OCI-LY3 (cell line): Measurements from ENCODE around the gene NT5C.

Experiments
- H2AFZ ChIP-seq: fragments of 200-600, 300-600 bp; shearing (Covaris generic); 2 replicates; pipeline ENCODE4 v1.6.0; 2014; ENCODE audit warnings: antibody characterized with exemption, low read depth, low read length
- H3K27ac ChIP-seq: fragments of 200-600, 300-600 bp; sonication (generic); 2 replicates; pipeline ENCODE4 v1.5.1; 2014; ENCODE audit warnings: mild to moderate bottlenecking, low read length, moderate library complexity, mixed read lengths
- H3K27me3 ChIP-seq: fragments of 200-600, 300-600 bp; sonication (generic); 2 replicates; pipeline ENCODE4 v1.6.1; 2014; ENCODE audit warnings: low read depth, low read length, mixed read lengths
- H3K36me3 ChIP-seq: fragments of 200-600, 300-600 bp; sonication (generic); replicated peaks from 2 replicates; pipeline ENCODE3; 2014; ENCODE audit warnings: low read depth, low read length, mixed read lengths
- H3K4me1 ChIP-seq: fragments of 300-600, 200-600 bp; sonication (generic); 2 replicates; pipeline ENCODE4 v1.6.1; 2014; ENCODE audit warnings: low read length, mixed read lengths
- H3K4me2 ChIP-seq: fragments of 200-600, 300-600 bp; sonication (generic); 2 replicates; pipeline ENCODE4 v1.6.1; 2014; ENCODE audit warnings: low read length, mixed read lengths
- H3K4me3 ChIP-seq: fragments of 300-600, 200-600 bp; sonication (generic); 2 replicates; pipeline ENCODE4 v1.5.1; 2014; ENCODE audit warnings: antibody characterized with exemption, mild to moderate bottlenecking, low read length, moderate library complexity
- H3K79me2 ChIP-seq: fragments of 300-600, 200-600 bp; shearing (Covaris generic); 2 replicates; pipeline ENCODE4 v1.6.1; 2014; ENCODE audit warnings: mild to moderate bottlenecking, low read length, mixed read lengths
- H3K9ac ChIP-seq: fragments of 300-600, 200-600 bp; shearing (Covaris generic); 2 replicates; pipeline ENCODE4 v1.6.0; 2014; ENCODE audit warnings: mild to moderate bottlenecking, low read length, moderate library complexity
- H3K9me3 ChIP-seq: fragments of 200-600, 300-600 bp; shearing (Covaris generic); 2 replicates; pipeline ENCODE4 v1.6.1; 2014; ENCODE audit warnings: low read length, mixed read lengths; ENCODE audit not compliant: insufficient read depth
- H4K20me1 ChIP-seq: fragments of 200-600, 300-600 bp; sonication (generic); 2 replicates; pipeline ENCODE4 v1.6.1; 2016; ENCODE audit warnings: low read length, mixed read lengths; ENCODE audit not compliant: insufficient read depth
- EZH2phosphoT487 ChIP-seq: fragments of 200-600 bp; shearing (Covaris generic); IDR thresholded peaks from 2 replicates; pipeline ENCODE4 v1.6.1; 2018; ENCODE audit warnings: antibody characterized with exemption, mixed run types, low read depth
- TF ChIP-seq, protein P1 (sequence below): fragments of 200-600, 300-600 bp; sonication (generic); IDR thresholded peaks from 2 replicates; pipeline ENCODE4 v1.5.1; 2014; ENCODE audit warnings: antibody characterized with exemption, low read length, low read depth

Gene NT5C

DNA sequence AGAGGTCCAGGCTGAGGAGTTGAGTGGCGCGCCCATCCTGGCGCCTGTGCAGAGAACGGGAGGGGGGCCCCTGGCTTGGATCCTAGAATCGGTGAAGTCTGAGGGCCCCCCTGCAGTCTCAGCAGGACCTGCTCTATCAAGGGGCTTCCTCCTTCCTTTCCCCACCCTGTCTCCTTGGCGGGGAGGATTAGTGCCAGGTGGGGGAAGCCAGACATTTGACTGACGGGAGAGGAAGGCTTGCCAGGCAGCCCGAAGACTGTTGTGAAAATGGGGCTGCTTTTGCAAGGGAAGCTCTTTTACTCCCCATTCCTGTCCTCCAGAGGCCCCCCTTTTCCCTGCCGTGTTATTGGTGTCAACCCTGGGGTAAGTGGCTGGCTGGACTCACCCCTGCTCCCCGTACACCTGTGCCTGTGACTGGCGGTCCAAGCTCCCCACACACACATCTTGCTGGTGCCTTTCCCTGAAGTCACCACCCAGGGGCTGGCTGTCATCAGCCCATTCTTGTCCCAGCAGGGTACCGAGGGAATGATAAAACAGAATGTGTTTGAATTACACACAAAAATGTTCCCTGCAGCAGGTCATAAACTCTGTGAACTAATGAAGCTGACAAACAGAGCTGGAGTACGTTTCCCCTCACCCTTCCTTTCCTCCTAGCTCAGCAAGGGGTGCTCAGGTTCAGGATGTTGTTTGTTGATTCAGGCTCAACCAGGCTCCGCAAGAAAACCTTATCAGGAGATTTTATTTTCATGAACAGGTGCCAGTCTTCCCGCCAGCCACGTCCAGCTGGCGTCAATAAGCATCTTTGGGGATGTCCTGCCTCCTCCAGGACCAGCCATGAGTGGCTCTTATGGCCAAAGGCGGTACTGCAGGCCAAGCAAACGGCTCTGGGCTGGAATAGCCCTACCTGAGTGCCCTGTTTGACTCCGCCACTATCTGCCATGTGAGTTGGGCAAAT is 26.1 kb downstream of the NT5C start:
- Histone ChIP-seq H3K9me3 (no peaks in the 10 kb centered on the region), H2AFZ (no peak overlapping the region), H3K27me3 (no peaks in the 10 kb centered on the region), H3K4me3 (peak overlapping the region; percentile 3; the same call in 1 of the 2 replicates), H3K4me1 (peaks cover 26% of the 10 kb centered on the region), H4K20me1 (no peaks in the 10 kb centered on the region), H3K4me2 (peak overlapping the region; percentile 44), H3K36me3 (no peaks in the 10 kb centered on the region), H3K9ac (no peak overlapping the region), H3K27ac (no peak overlapping the region), H3K79me2 (peaks cover 1% of the 10 kb centered on the region; the same call in 1 of the 2 replicates)
- TF ChIP-seq, protein P1, sequence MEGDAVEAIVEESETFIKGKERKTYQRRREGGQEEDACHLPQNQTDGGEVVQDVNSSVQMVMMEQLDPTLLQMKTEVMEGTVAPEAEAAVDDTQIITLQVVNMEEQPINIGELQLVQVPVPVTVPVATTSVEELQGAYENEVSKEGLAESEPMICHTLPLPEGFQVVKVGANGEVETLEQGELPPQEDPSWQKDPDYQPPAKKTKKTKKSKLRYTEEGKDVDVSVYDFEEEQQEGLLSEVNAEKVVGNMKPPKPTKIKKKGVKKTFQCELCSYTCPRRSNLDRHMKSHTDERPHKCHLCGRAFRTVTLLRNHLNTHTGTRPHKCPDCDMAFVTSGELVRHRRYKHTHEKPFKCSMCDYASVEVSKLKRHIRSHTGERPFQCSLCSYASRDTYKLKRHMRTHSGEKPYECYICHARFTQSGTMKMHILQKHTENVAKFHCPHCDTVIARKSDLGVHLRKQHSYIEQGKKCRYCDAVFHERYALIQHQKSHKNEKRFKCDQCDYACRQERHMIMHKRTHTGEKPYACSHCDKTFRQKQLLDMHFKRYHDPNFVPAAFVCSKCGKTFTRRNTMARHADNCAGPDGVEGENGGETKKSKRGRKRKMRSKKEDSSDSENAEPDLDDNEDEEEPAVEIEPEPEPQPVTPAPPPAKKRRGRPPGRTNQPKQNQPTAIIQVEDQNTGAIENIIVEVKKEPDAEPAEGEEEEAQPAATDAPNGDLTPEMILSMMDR: peak; percentile 52
- TF ChIP-seq EZH2phosphoT487: no peak

DNA sequence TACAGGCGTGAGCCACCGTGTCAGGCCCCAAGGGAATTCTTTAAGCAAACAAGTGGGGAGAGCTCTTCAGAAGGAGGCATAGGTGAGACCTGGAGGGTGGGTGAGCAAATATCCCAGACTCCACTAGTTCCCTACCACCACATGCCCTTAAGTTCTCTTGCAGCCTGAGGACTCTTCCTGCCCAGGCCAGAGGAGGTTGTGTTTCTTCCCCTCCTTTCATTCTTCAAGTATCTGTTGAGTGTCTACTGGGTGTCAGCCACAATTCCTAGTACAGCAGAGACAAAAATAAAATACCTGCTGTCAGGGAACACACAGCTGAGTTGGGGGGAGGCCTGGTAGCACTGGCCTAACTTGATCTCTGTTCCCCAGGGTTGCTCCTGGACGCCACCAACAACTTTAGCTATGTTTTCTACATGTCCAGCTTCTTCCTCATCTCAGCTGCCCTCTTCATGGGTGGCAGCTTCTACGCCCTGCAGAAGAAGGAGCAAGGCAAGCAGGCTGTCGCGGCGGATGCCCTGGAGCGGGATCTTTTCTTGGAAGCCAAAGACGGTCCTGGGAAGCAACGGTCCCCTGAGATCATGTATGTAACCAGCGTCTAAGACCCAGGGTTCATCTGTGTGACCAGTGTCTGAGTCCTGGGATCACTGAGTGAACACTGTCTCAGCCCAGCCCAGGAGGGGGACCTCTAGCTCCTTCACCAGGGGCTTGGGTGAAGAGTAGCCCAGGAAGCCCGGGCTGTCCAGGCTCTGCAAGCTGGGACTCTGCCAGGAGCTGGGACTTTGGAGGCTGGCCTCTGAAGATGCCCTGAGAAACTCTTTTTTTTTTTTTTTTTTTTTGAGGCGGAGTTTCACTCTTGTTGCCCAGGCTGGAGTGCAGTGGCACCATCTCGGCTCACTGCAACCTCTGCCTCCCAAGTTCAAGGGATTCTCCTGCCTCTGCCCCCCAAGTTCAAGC is 27.7 kb downstream of the NT5C start:
- no peak overlapping the region for H2AFZ ChIP-seq

DNA sequence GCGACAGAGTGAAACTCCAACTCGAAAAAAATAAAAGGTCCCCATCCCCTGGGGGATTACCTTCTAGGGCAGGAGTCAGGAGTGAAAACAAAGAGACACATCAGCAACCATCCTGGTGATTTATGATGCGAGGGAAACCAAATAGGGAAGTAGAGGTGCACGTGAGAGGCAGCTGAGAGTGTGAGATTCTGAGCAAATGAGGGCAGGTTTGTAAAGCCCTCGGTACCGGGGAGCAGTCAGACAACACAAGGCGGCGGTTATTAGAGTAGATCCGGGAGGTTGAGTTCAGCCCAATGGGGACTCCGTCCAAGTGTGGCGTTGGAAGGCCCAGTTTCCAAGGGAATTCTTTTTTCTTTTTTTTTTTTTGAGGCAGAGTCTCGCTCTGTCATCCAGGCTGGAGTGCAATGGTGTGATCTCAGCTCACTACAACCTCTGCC is 29.1 kb downstream of the NT5C start:
- peak overlapping the region; percentile 46 for H3K27ac ChIP-seq
- no peaks in the 10 kb centered on the region for H4K20me1 ChIP-seq
- H3K9me3 ChIP-seq: no peaks in the 10 kb centered on the region
- H3K36me3 ChIP-seq: no peaks in the 10 kb centered on the region
- peak overlapping the region; percentile 28; the same call in 1 of the 2 replicates for H2AFZ ChIP-seq
- H3K4me3 ChIP-seq: peak overlapping the region; percentile 26
- H3K4me1 ChIP-seq: peaks cover 24% of the 10 kb centered on the region
- 0 out of 2 replicates have a peak overlapping the region, but pooled peaks have one; percentile 19 for H3K9ac ChIP-seq
- no peaks in the 10 kb centered on the region for H3K27me3 ChIP-seq
- H3K79me2 ChIP-seq: no peaks in the 10 kb centered on the region
- TF ChIP-seq, protein P1: no peak
- TF ChIP-seq EZH2phosphoT487: no peak
- H3K4me2 ChIP-seq: peak overlapping the region; percentile 71

More for the DNA sequence above, 27.7 kb downstream of the NT5C start:
- H3K9me3 ChIP-seq: no peaks in the 10 kb centered on the region
- H3K4me3 ChIP-seq: no peak overlapping the region
- no peaks in the 10 kb centered on the region for H3K27me3 ChIP-seq
- H3K79me2 ChIP-seq: no peaks in the 10 kb centered on the region
- no peak overlapping the region for H3K9ac ChIP-seq
- H4K20me1 ChIP-seq: no peaks in the 10 kb centered on the region
- peaks cover 22% of the 10 kb centered on the region for H3K4me1 ChIP-seq
- no peaks in the 10 kb centered on the region for H3K36me3 ChIP-seq
- no peak overlapping the region for H3K27ac ChIP-seq
- TF ChIP-seq, protein P1: no peak
- TF ChIP-seq EZH2phosphoT487: no peak
- no peak overlapping the region for H3K4me2 ChIP-seq
